NT2/D1 (cell line): ENCODE measurements around the gene UGT2A2.

ENCODE experiments used
- SUZ12 ChIP-seq: IDR thresholded peaks from 2 replicates; pipeline ENCODE4 v1.6.1; 2011; ENCODE audit not compliant: insufficient read length, insufficient read depth; ENCODE audit errors: extremely low read depth
- YY1 ChIP-seq: IDR thresholded peaks from 2 replicates; pipeline ENCODE4 v1.6.1; 2011; ENCODE audit not compliant: insufficient read length, insufficient read depth
- ZNF274 ChIP-seq: IDR thresholded peaks from 2 replicates; pipeline ENCODE4 v1.6.1; 2011; ENCODE audit warnings: mild to moderate bottlenecking, low read depth, low read length

GRCh38 chr4:69563424-69563823, 76.0 kb downstream of the UGT2A2 start:
- TF ChIP-seq YY1: no peak
- no peak for TF ChIP-seq ZNF274
- no peak for TF ChIP-seq SUZ12
